Sigmoid colon (tissue), 7 donors: Measurements from ENCODE around the gene STAG1. TPM values are rescaled to one million over a fixed set of nuclear protein-coding genes. Genes with fewer than 3 reads are reported as not detected.
"Not testable (repeated sequence)": the region's sequence is repeated elsewhere in the genome, so short reads cannot be mapped to it uniquely, and the experiment has no call there.

Experiments
- DNase-seq: peaks from one replicate; pipeline ENCODE4 v3.0.0-alpha.2; 2019
- H3K27ac ChIP-seq, 4 donors: fragments of 200-600 bp; sonication (generic); one replicate each; pipeline ENCODE4 v1.5.1; 2016 to 2019; ENCODE audit warnings: mild to moderate bottlenecking in 1 of 4
- H3K27me3 ChIP-seq, 3 donors: fragments of 200-600 bp; sonication (generic); one replicate each; pipeline ENCODE4 v1.5.1; 2019; ENCODE audit warnings: mild to moderate bottlenecking in 1 of 3
- H3K36me3 ChIP-seq, 4 donors: fragments of 200-600 bp; sonication (generic); one replicate each; pipeline ENCODE4 v1.5.1; 2016 to 2019
- H3K4me1 ChIP-seq, 4 donors: fragments of 200-600 bp; sonication (generic); one replicate each; pipeline ENCODE4 v1.5.1; 2017 to 2019
- H3K4me3 ChIP-seq, 4 donors: fragments of 200-600 bp; sonication (generic); one replicate each; pipeline ENCODE4 v1.5.1; 2017 to 2019; ENCODE audit warnings: mild to moderate bottlenecking in 2 of 4, moderate library complexity in 1 of 4
- H3K9me3 ChIP-seq, 4 donors: fragments of 200-600 bp in 3 of 4; sonication (generic) in 3 of 4; one replicate each; pipeline versions ENCODE4 v1.5.1 to v1.6.1; 2013 to 2019
- CTCF ChIP-seq, 4 experiments: fragments of 450-650 bp in 3 of 4; fragments of 200-600 bp in 1 of 4; IDR thresholded peaks; one replicate each; pipeline ENCODE4 v1.5.1; 2016 to 2019; ENCODE audit warnings: antibody characterized with exemption in 4 of 4, mild to moderate bottlenecking in 3 of 4, moderate library complexity in 2 of 4
- EP300 ChIP-seq, 4 donors: sonication (generic); formaldehyde crosslinking; IDR thresholded peaks; one replicate each; pipeline ENCODE4 v1.6.1; 2017; ENCODE audit warnings: antibody characterized with exemption in 4 of 4
- POLR2A ChIP-seq, 2 donors: fragments of 450-650 bp; IDR thresholded peaks; one replicate each; pipeline ENCODE4 v1.6.1; 2016; ENCODE audit warnings: antibody characterized with exemption in 2 of 2, mild to moderate bottlenecking in 2 of 2, moderate library complexity in 2 of 2
- POLR2AphosphoS5 ChIP-seq, 4 donors: sonication (generic); formaldehyde crosslinking; IDR thresholded peaks; one replicate each; pipeline ENCODE4 v1.6.1; 2017; ENCODE audit warnings: antibody characterized with exemption in 4 of 4
- WGBS, 2 donors: extraction: QIAGEN DNeasy Blood & Tissue Kit; methylation state at CpG; one replicate each; pipeline ENCODE4 v1.1.7; 2013; 5-methylcytosine and 5-hydroxymethylcytosine counted together
- intact Hi-C: fragments of 100-400 bp; cut with DNase I; formaldehyde crosslinking; loops from one replicate; pipeline ENCODE4 v1.15.1; 2023
- polyA plus RNA-seq, 3 donors: library from polyadenylated mRNA; stranded (reverse); fragments of 200-250 nt; gene quantifications; one replicate each; pipeline ENCODE4 v1.2.3, GENCODE V29; 2013
- total RNA-seq, 4 donors: library from RNA; depleted of rRNA; stranded (reverse); fragments of >200 nt; gene quantifications; one replicate each; pipeline ENCODE4 v1.1.0, GENCODE V29; 2016
- donor health status: healthy with polysubstance abuse.
- donor health status: Bipolar disorder and iron deficiency.
- donor health status: healthy.

STAG1 gene
- total and polyA plus RNA-seq, 7 donors = 12.0 to 52.8 (median 37.3) TPM

- DNase-seq = no peak
- Histone ChIP-seq H3K27ac (no peak overlapping the region), H3K4me3 (no peak overlapping the region), H3K27me3 (no peaks in the 10 kb centered on the region), H3K4me1 (peaks cover 0 to 15% (median 5%) of the 10 kb centered on the region in 4 donors), H3K9me3 (no peaks in the 10 kb centered on the region), H3K36me3 (no peaks in the 10 kb centered on the region)
- WGBS, 2 donors = 61 to 74% methylated on average over 2 of the region's 2 CpGs
- intact Hi-C loops = no loop called here
- TF ChIP-seq CTCF (IDR thresholded peaks at IDR 0.05) (no peak), POLR2A (IDR thresholded peaks at IDR 0.05) (no peak), EP300 (IDR thresholded peaks at IDR 0.05) (no peak)
Measured at GRCh38 chr3:136385457-136385856, 366.7 kb downstream of the STAG1 start.

- Histone ChIP-seq H3K9me3 (no peaks in the 10 kb centered on the region), H3K27ac (no peak overlapping the region), H3K36me3 (peaks cover 0 to 7% (median 3%) of the 10 kb centered on the region in 4 donors), H3K27me3 (no peaks in the 10 kb centered on the region), H3K4me1 (peaks cover 0 to 6% (median 0%) of the 10 kb centered on the region in 4 donors), H3K4me3 (no peak overlapping the region)
- WGBS, 2 donors = 86 to 91% methylated on average over 2 of the region's 2 CpGs
- TF ChIP-seq POLR2AphosphoS5 (IDR thresholded peaks at IDR 0.05) = no peak
- TF ChIP-seq CTCF (IDR thresholded peaks at IDR 0.05) = no peak
- no peak for TF ChIP-seq POLR2A (IDR thresholded peaks at IDR 0.05)
- no peak for TF ChIP-seq EP300 (IDR thresholded peaks at IDR 0.05)
- intact Hi-C loops = no loop called here
- DNase-seq = no peak
Measured at GRCh38 chr3:136381051-136381450, 371.1 kb downstream of the STAG1 start.

GRCh38 chr3:136380530-136380929 is 371.6 kb downstream of the STAG1 start:
- 94 to 95% methylated on average over 6 of the region's 6 CpGs for WGBS, 2 donors
- intact Hi-C loops = no loop called here
- no peak overlapping the region for H3K27ac ChIP-seq
- H3K36me3 ChIP-seq = peaks cover 0 to 7% (median 3%) of the 10 kb centered on the region in 4 donors
- H3K4me3 ChIP-seq = no peak overlapping the region
- H3K27me3 ChIP-seq = no peaks in the 10 kb centered on the region
- no peak for TF ChIP-seq EP300 (IDR thresholded peaks at IDR 0.05)
- no peak for TF ChIP-seq POLR2AphosphoS5 (IDR thresholded peaks at IDR 0.05)
- H3K9me3 ChIP-seq = no peaks in the 10 kb centered on the region
- DNase-seq = no peak
- peaks cover 0 to 6% (median 0%) of the 10 kb centered on the region in 4 donors for H3K4me1 ChIP-seq

GRCh38 chr3:136378011-136378410 is 374.2 kb downstream of the STAG1 start:
- intact Hi-C loops = no loop called here
- 82 to 88% methylated on average over 1 of the region's 1 CpG for WGBS, 2 donors
- Histone ChIP-seq H3K4me1 (peaks cover 0 to 6% (median 0%) of the 10 kb centered on the region in 4 donors), H3K27ac (no peak overlapping the region), H3K27me3 (no peaks in the 10 kb centered on the region), H3K9me3 (no peaks in the 10 kb centered on the region), H3K36me3 (peaks cover 0 to 7% (median 3%) of the 10 kb centered on the region in 4 donors), H3K4me3 (no peak overlapping the region)
- TF ChIP-seq CTCF (IDR thresholded peaks at IDR 0.05) (no peak), POLR2A (IDR thresholded peaks at IDR 0.05) (no peak), EP300 (IDR thresholded peaks at IDR 0.05) (no peak), POLR2AphosphoS5 (IDR thresholded peaks at IDR 0.05) (no peak)
- DNase-seq = no peak

GRCh38 chr3:136377508-136377907 is 374.7 kb downstream of the STAG1 start:
- Histone ChIP-seq H3K36me3 (peaks cover 0 to 7% (median 3%) of the 10 kb centered on the region in 4 donors), H3K27me3 (no peaks in the 10 kb centered on the region), H3K4me1 (peaks cover 0 to 6% (median 0%) of the 10 kb centered on the region in 4 donors), H3K27ac (no peak overlapping the region), H3K9me3 (no peaks in the 10 kb centered on the region), H3K4me3 (no peak overlapping the region)
- TF ChIP-seq POLR2A (IDR thresholded peaks at IDR 0.05) (no peak), EP300 (IDR thresholded peaks at IDR 0.05) (no peak), POLR2AphosphoS5 (IDR thresholded peaks at IDR 0.05) (no peak), CTCF (IDR thresholded peaks at IDR 0.05) (no peak)
- DNase-seq = no peak
- intact Hi-C loops = no loop called here
- 87 to 92% methylated on average over 2 of the region's 2 CpGs for WGBS, 2 donors

GRCh38 chr3:136375800-136376199 is 376.4 kb downstream of the STAG1 start:
- H3K9me3 ChIP-seq, H3K4me1 ChIP-seq, H3K36me3 ChIP-seq, intact Hi-C loops, H3K27ac ChIP-seq, H3K27me3 ChIP-seq, H3K4me3 ChIP-seq, DNase-seq: not testable (repeated sequence)
- WGBS, 2 donors = 98 to 99% methylated on average over 5 of the region's 5 CpGs
